ENCODE data around the gene PTDSS2. TPM values are rescaled to one million over a fixed set of nuclear protein-coding genes. Genes with fewer than 3 reads are reported as not detected.

Gene PTDSS2
- total RNA-seq, 2 donors from 2014 or later, result 55.2 to 56.1 TPM

DNA sequence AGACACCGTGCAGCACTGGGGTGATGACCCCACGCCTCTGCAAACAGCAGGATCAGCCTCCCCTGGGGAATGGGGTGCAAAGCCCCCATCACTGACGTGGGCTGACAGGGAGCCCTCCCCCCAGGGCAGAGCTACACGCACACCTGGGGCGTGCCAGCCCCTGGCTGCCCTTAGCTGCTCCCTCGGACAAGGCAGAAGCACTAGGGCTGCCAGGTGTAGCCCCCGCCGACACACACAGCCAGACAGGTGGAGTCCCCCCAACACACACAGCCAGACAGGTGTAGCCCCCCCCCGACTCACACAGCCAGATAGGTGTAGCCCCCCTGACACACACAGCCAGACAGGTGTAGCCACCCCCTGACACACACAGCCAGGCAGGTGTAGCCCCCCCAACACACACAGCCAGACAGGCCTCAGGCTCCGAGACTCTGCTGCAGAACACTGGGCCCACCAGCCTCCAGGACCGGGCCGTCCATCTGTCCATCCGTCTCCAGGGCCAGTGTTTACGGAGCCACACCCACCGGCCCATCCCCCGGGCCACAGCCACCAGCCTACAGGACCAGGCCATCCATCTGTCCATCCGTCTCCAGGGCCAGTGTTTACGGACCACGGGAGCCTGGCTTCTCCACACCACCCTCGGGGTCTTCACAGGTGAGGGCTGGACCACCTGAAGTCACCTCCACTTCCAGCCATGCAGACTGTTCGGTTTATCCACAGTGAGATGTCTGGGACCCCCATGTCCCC, 11.8 kb upstream of the PTDSS2 start:
- H3K4me3 Mint-ChIP-seq, result no peak overlapping the region
- Histone ChIP-seq H3K36me3 (ENCODE audit: control insufficient read depth, insufficient read depth, low read length) (no peaks in the 10 kb centered on the region), H3K4me1 (ENCODE audit: control insufficient read depth, insufficient read depth, low read length) (no peaks in the 10 kb centered on the region), H3K27me3 (ENCODE audit: control insufficient read depth, insufficient read depth, low read length, poor library complexity, severe bottlenecking) (no peaks in the 10 kb centered on the region), H3K9me3 (ENCODE audit: control insufficient read depth, low read length) (no peaks in the 10 kb centered on the region), H3K27ac (ENCODE audit: low read depth, low read length) (no peak overlapping the region), H3K4me3 (ENCODE audit: low read length) (no peak overlapping the region), H3K9ac (ENCODE audit: extremely low read depth, low read length, poor library complexity, severe bottlenecking) (no peak overlapping the region)
- peaks cover 3% of the 10 kb centered on the region for H3K36me3 Mint-ChIP-seq (ENCODE audit: low read depth)
- H3K9me3 Mint-ChIP-seq, result peaks cover 9% of the 10 kb centered on the region
- 86 to 91% methylated on average over 14 to 19 of the region's 21 CpGs for WGBS, 2 experiments (ENCODE audit: insufficient coverage in 1 of 2, insufficient read length in 1 of 2)
- peaks cover 2% of the 10 kb centered on the region for H3K27me3 Mint-ChIP-seq (ENCODE audit: insufficient read depth)
- TF ChIP-seq, protein P1, sequence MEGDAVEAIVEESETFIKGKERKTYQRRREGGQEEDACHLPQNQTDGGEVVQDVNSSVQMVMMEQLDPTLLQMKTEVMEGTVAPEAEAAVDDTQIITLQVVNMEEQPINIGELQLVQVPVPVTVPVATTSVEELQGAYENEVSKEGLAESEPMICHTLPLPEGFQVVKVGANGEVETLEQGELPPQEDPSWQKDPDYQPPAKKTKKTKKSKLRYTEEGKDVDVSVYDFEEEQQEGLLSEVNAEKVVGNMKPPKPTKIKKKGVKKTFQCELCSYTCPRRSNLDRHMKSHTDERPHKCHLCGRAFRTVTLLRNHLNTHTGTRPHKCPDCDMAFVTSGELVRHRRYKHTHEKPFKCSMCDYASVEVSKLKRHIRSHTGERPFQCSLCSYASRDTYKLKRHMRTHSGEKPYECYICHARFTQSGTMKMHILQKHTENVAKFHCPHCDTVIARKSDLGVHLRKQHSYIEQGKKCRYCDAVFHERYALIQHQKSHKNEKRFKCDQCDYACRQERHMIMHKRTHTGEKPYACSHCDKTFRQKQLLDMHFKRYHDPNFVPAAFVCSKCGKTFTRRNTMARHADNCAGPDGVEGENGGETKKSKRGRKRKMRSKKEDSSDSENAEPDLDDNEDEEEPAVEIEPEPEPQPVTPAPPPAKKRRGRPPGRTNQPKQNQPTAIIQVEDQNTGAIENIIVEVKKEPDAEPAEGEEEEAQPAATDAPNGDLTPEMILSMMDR (conservative IDR thresholded peaks at IDR 0.05), result no peak
- no peak for DNase-seq
- H3K4me1 Mint-ChIP-seq, result no peaks in the 10 kb centered on the region
- H3K27ac Mint-ChIP-seq, result no peak overlapping the region

DNA sequence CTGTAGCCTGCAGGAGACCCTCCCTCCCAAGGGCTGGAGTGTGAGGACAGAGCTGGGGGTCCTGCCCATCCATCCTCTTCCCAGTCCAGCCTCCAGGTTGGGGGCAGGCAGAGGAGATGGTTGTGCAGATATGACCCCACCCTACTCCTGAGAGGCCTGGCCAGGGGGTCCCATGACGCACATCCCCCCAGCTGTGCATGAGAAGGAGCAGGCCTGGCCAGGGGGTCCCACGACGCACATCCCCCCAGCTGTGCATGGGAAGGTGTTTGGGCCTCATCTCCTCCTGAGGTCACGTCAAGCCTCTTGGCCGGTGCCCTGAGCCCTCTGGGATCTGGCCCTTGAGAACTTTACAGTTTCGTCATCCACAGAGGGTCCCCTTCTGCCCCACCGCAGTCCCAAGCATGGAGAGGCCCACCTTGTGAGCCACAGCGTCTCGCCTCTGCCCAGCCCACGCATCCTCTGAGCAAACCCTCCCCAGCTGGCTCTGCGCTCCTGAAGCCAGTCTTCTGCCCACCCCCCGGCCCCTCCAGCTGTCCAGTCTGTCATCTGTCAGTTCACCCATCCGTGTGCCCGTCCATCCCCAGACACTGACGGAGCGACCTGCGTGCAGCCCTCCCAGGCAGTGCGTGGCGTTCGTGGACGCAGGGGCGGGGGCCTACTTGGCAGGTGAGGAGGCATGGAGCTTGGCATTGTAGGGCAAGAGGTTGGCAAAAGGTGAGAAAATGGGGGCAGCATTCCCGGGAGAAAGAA, 10.6 kb upstream of the PTDSS2 start:
- Histone ChIP-seq H3K4me1 (ENCODE audit: control insufficient read depth, insufficient read depth, low read length) (no peaks in the 10 kb centered on the region), H3K27ac (ENCODE audit: low read depth, low read length) (no peak overlapping the region), H3K27me3 (ENCODE audit: control insufficient read depth, insufficient read depth, low read length, poor library complexity, severe bottlenecking) (no peaks in the 10 kb centered on the region), H3K9me3 (ENCODE audit: control insufficient read depth, low read length) (no peaks in the 10 kb centered on the region), H3K9ac (ENCODE audit: extremely low read depth, low read length, poor library complexity, severe bottlenecking) (no peak overlapping the region), H3K36me3 (ENCODE audit: control insufficient read depth, insufficient read depth, low read length) (no peaks in the 10 kb centered on the region), H3K4me3 (ENCODE audit: low read length) (no peak overlapping the region)
- Mint-ChIP-seq H3K4me1 (no peaks in the 10 kb centered on the region), H3K4me3 (no peak overlapping the region), H3K9me3 (peaks cover 9% of the 10 kb centered on the region), H3K27me3 (ENCODE audit: insufficient read depth) (peaks cover 5% of the 10 kb centered on the region), H3K36me3 (ENCODE audit: low read depth) (peaks cover 3% of the 10 kb centered on the region), H3K27ac (no peak overlapping the region)
- 89 to 94% methylated on average over 10 to 23 of the region's 23 CpGs for WGBS, 2 experiments (ENCODE audit: insufficient coverage in 1 of 2, insufficient read length in 1 of 2)
- no peak for DNase-seq
- TF ChIP-seq, protein P1 (conservative IDR thresholded peaks at IDR 0.05), result no peak

DNA sequence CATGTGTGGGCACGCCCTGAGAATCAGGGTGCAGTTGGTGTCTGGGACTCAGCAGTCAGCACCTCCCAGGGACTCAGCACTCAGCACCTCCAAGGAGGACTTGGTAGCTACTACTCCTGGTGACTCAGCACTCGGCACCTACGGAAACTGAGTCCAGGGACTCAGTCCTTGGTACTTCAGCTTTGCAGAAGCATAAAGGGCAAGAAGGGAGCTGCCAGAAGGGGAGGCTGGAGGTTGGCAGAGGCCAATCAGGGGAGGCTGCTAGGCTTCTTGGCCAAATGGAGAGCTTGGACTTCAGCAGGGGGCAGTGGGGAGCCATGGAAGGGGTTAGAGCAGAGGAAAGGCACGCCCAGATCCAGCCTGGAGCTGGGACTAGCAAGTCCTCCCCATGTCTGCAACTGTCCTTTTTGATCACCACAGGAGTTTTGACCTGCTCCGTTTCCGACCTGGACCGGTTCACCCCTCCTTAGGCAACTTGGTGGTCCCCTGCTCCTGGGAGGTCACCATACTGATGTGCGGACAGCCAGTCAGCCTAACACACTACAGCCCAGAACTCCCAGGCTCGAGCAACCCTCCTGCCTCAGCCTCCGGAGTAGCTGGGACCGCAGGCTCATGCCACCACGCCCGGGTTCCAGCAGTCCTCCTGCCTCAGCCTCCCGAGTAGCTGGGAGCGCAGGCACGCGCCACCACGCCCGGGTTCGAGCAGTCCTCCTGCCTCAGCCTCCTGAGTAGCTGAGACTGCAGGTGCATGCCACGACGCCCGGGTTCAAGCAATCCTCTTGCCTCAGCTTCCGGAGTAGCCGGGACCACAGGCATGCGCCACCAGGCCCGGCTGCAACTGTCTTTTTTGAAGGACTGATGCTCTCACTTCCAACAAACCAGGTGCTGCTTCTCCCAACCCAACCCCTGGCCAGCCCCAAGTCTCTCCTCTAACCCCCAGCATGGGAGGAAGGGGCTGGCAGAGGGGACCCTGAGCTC, 9.7 kb upstream of the PTDSS2 start:
- H3K36me3 ChIP-seq (ENCODE audit: control insufficient read depth, insufficient read depth, low read length), result no peaks in the 10 kb centered on the region
- H3K4me3 Mint-ChIP-seq, result no peak overlapping the region
- no peak overlapping the region for H3K4me3 ChIP-seq (ENCODE audit: low read length)
- H3K27me3 Mint-ChIP-seq (ENCODE audit: insufficient read depth), result peaks cover 5% of the 10 kb centered on the region
- H3K9me3 ChIP-seq (ENCODE audit: control insufficient read depth, low read length), result no peaks in the 10 kb centered on the region
- peaks cover 3% of the 10 kb centered on the region for H3K36me3 Mint-ChIP-seq (ENCODE audit: low read depth)
- no peak overlapping the region for H3K27ac ChIP-seq (ENCODE audit: low read depth, low read length)
- no peaks in the 10 kb centered on the region for H3K27me3 ChIP-seq (ENCODE audit: control insufficient read depth, insufficient read depth, low read length, poor library complexity, severe bottlenecking)
- no peaks in the 10 kb centered on the region for H3K4me1 ChIP-seq (ENCODE audit: control insufficient read depth, insufficient read depth, low read length)
- peaks cover 9% of the 10 kb centered on the region for H3K9me3 Mint-ChIP-seq
- H3K27ac Mint-ChIP-seq, result no peak overlapping the region
- TF ChIP-seq, protein P1 (conservative IDR thresholded peaks at IDR 0.05), result peak; percentile 45
- WGBS, 2 experiments (ENCODE audit: insufficient coverage in 1 of 2, insufficient read length in 1 of 2), result 92 to 98% methylated on average over 15 to 27 of the region's 27 CpGs
- no peaks in the 10 kb centered on the region for H3K4me1 Mint-ChIP-seq
- H3K9ac ChIP-seq (ENCODE audit: extremely low read depth, low read length, poor library complexity, severe bottlenecking), result no peak overlapping the region
- no peak for DNase-seq

Measured in endodermal cell (in vitro differentiated cells).